ENCODE measurements around the gene GPRC5C.
"Not testable (repeated sequence)": the region's sequence is repeated elsewhere in the genome, so short reads cannot be mapped to it uniquely, and the experiment has no call there.

Gene GPRC5C

GRCh38 chr17:74477411-74477810 lies 45.5 kb downstream of the GPRC5C start:
- DNase-seq = no peak

GRCh38 chr17:74478420-74479100 lies 46.7 kb downstream of the GPRC5C start:
- DNase-seq = peak; percentile 13

GRCh38 chr17:74480290-74480689 lies 48.4 kb downstream of the GPRC5C start:
- DNase-seq = no peak

GRCh38 chr17:74481621-74482020 lies 49.7 kb downstream of the GPRC5C start:
- no peak for DNase-seq

- DNase-seq = no peak
Observed at GRCh38 chr17:74484066-74484465, 52.2 kb downstream of the GPRC5C start.

GRCh38 chr17:74485022-74485743 lies 53.3 kb downstream of the GPRC5C start:
- DNase-seq = no peak

- DNase-seq = no peak
Observed at GRCh38 chr17:74485841-74486240, 54.0 kb downstream of the GPRC5C start.

GRCh38 chr17:74488276-74488675 lies 56.4 kb downstream of the GPRC5C start:
- not testable (repeated sequence) for DNase-seq

- DNase-seq = no peak
Observed at GRCh38 chr17:74490716-74491115, 58.8 kb downstream of the GPRC5C start.

- no peak for DNase-seq
Observed at GRCh38 chr17:74491626-74492025, 59.7 kb downstream of the GPRC5C start.

GRCh38 chr17:74493331-74493833 lies 61.5 kb downstream of the GPRC5C start:
- peak; percentile 56 for DNase-seq

All from hematopoietic multipotent progenitor cell treated with erythropoietin and hydrocortisone succinate and interleukin-3 and kit ligand, for 8 days (in vitro differentiated cells).